ENCODE measurements around the gene TRAPPC3L. TPM values are rescaled to one million over a fixed set of nuclear protein-coding genes. Genes with fewer than 3 reads are reported as not detected.
A peak's percentile ranks its signal among the peaks of the same experiment; 100 is the strongest.

Gene TRAPPC3L
- total RNA-seq, 2 donors from 2014 or later: 3.5 TPM; not detected in 1

DNA sequence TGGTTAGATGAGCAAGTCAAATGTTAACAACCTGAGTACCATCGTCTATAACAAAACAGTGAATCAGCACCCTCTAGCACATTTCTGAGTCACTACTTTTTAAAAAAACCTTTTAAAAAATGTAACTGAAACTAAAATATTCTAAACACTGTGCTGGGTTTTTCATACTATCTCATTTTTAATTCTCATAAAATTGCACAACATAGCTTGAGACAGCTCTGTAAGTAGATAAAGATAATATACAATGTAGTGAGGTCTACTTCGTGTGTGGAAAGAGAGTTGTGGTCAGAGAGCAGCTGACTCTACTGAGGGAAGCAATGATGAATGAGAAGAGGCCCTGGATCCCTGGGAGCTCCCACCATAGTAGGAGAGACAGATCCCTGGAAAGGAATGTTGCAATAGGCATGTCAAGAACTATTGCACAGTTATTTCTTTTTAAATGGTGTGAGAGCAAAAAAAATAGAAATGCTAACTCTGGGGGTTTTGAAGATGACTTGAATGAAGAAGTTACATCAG, 97.9 kb downstream of the TRAPPC3L start:
- H3K4me1 Mint-ChIP-seq: peaks cover 27% of the 10 kb centered on the region
- DNase-seq (no peak), ATAC-seq (no peak)
- H3K36me3 Mint-ChIP-seq (ENCODE audit: low read depth): no peaks in the 10 kb centered on the region
- H3K27me3 Mint-ChIP-seq: peaks cover 15% of the 10 kb centered on the region
- H3K9me3 ChIP-seq (ENCODE audit: control insufficient read depth, low read length, poor library complexity, severe bottlenecking): no peaks in the 10 kb centered on the region
- no peak overlapping the region for H3K4me3 Mint-ChIP-seq
- H3K27ac Mint-ChIP-seq: peak overlapping the region; percentile 76

DNA sequence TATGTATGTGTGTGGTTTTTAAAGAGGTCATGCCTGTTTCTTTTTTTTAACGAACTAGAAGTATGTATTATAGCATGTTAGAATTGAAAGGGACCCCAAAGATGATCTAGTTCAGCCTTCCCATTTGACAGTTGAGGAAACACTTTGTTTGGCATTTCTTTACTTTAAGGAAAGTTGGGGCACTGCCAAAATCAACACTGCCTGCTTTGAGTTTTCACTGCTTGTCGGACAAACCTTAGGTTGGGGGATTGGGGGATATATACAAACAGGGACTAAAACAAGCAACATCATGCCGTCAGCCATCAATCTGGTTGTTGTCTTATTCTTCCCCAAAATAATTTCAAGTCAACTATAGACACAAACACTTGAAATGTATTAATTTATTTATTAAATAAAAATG, 98.4 kb downstream of the TRAPPC3L start:
- H3K36me3 Mint-ChIP-seq (ENCODE audit: low read depth): no peaks in the 10 kb centered on the region
- peaks cover 18% of the 10 kb centered on the region for H3K27me3 Mint-ChIP-seq
- H3K27ac Mint-ChIP-seq: no peak overlapping the region
- H3K9me3 ChIP-seq (ENCODE audit: control insufficient read depth, low read length, poor library complexity, severe bottlenecking): no peaks in the 10 kb centered on the region
- DNase-seq (no peak), ATAC-seq (no peak)
- peaks cover 28% of the 10 kb centered on the region for H3K4me1 Mint-ChIP-seq
- no peak overlapping the region for H3K4me3 Mint-ChIP-seq

DNA sequence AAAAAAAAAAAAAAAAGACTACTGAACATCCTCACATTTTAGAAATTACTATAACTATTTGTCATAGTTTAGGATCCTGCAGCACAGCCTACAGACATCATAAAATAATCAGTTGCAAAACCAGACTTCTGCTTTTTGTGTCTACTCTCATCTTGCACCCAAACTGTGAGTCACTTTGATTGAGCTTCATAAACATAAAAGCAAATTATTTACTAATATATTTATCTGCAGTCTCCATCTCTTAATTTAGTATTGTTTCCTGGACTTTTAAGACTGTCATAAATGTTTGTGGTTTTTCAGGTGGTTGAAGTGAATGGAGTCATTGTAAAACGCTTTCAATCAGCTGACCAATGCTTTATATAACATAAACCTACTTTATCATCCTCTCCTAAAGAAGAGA, 99.1 kb downstream of the TRAPPC3L start:
- H3K4me3 Mint-ChIP-seq: no peak overlapping the region
- no peak overlapping the region for H3K27ac Mint-ChIP-seq
- H3K4me1 Mint-ChIP-seq: peaks cover 30% of the 10 kb centered on the region
- H3K9me3 ChIP-seq (ENCODE audit: control insufficient read depth, low read length, poor library complexity, severe bottlenecking): no peaks in the 10 kb centered on the region
- no peak for DNase-seq
- no peaks in the 10 kb centered on the region for H3K36me3 Mint-ChIP-seq (ENCODE audit: low read depth)
- peaks cover 25% of the 10 kb centered on the region for H3K27me3 Mint-ChIP-seq
- ATAC-seq: no peak

DNA sequence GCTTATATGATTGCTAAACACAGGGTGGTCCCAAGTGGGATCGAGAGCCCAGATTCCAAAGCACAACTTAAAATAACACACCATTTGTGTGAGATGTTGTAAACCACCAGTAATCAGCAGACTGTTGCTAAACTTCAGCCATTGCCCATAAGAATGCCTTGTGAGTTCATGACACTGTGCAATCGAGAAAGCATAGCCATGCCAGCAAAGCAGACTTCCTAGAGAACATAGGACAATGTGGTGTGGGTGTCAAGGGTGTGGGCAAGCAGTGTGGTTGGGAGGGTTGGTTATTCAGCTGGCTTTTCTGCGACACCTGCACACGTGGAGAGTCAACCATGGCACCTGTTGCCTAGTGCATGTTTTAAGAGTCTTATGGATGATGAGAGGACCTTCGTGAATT, 100.4 kb downstream of the TRAPPC3L start:
- H3K36me3 Mint-ChIP-seq (ENCODE audit: low read depth): no peaks in the 10 kb centered on the region
- peaks cover 23% of the 10 kb centered on the region for H3K4me1 Mint-ChIP-seq
- ATAC-seq (no peak), DNase-seq (no peak)
- no peaks in the 10 kb centered on the region for H3K9me3 ChIP-seq (ENCODE audit: control insufficient read depth, low read length, poor library complexity, severe bottlenecking)
- peaks cover 22% of the 10 kb centered on the region for H3K27me3 Mint-ChIP-seq
- H3K27ac Mint-ChIP-seq: no peak overlapping the region
- no peak overlapping the region for H3K4me3 Mint-ChIP-seq

Other genes with a start within 250 kb of the TRAPPC3L start
- 10 to 100 TPM; 19.2 to 32.3 TPM for gene DSE, start 174.7 kb downstream of the TRAPPC3L start, total RNA-seq
- gene CALHM6, start 84.3 kb downstream of the TRAPPC3L start, total RNA-seq: 1 to 10 TPM; 3.2 to 6.5 TPM
- gene CALHM5, start 34.0 kb downstream of the TRAPPC3L start, total RNA-seq: under 1 TPM in 1 of 2 donors, not detected in 1; 0.65 TPM
- gene CALHM4, start 8.1 kb upstream of the TRAPPC3L start, total RNA-seq: not detected
- 10 to 100 TPM; 44.0 to 48.2 TPM for gene RWDD1, start 25.8 kb upstream of the TRAPPC3L start, total RNA-seq
- under 1 TPM; 0.60 to 0.67 TPM for gene RSPH4A, start 70.8 kb upstream of the TRAPPC3L start, total RNA-seq
- 10 to 100 TPM; 12.9 to 18.0 TPM for gene ZUP1, start 123.1 kb upstream of the TRAPPC3L start, total RNA-seq
- gene KPNA5, start 135.5 kb upstream of the TRAPPC3L start, total RNA-seq: 10 to 100 TPM; 32.7 to 36.3 TPM
- gene FAM162B, start 220.0 kb upstream of the TRAPPC3L start, total RNA-seq: not detected